MCF 10A (cell line): ENCODE data around the gene PCCA. TPM values are rescaled to one million over a fixed set of nuclear protein-coding genes. Genes with fewer than 3 reads are reported as not detected.
"Not testable (repeated sequence)": the region's sequence is repeated elsewhere in the genome, so short reads cannot be mapped to it uniquely, and the experiment has no call there.

Source experiments
- BruUV-seq: library from RNA; stranded (reverse); fragments of 400-500 nt; replicated peaks from 2 replicates; lab custom pipeline; 2021; lab: Mats Ljungman, UMichigan
- CTCF ChIA-PET: fragments of 300-600 bp; sonication (Branson Sonifier 250); formaldehyde crosslinking; extraction: SDS; loops from one replicate; lab custom pipeline; 2021; ENCODE audit warnings: antibody characterized with exemption, inconsistent platforms; lab: Yijun Ruan, JAX
- POLR2A ChIA-PET: fragments of 300-600, 350-650 bp; sonication (Branson Sonifier 250); formaldehyde crosslinking; extraction: SDS; loops from one replicate; lab custom pipeline; 2020; ENCODE audit warnings: antibody characterized with exemption, inconsistent platforms; lab: Yijun Ruan, JAX
- DNase-seq: peaks from one replicate; pipeline ENCODE4 v3.0.0-alpha.2; 2018; ENCODE audit not compliant: unreplicated experiment
- H3K27ac Mint-ChIP-seq: one replicate; pipeline ENCODE4 v1.8.0; 2022; ENCODE audit warnings: mild to moderate bottlenecking, low read depth, mixed read lengths; ENCODE audit not compliant: unreplicated experiment
- H3K27me3 Mint-ChIP-seq: one replicate; pipeline ENCODE4 v1.8.0; 2022; ENCODE audit warnings: mixed read lengths; ENCODE audit not compliant: insufficient read depth, unreplicated experiment
- H3K36me3 Mint-ChIP-seq: one replicate; pipeline ENCODE4 v1.8.0; 2022; ENCODE audit warnings: mild to moderate bottlenecking, moderate library complexity, mixed read lengths; ENCODE audit not compliant: insufficient read depth, unreplicated experiment
- H3K4me1 Mint-ChIP-seq: one replicate; pipeline ENCODE4 v1.8.0; 2022; ENCODE audit warnings: mixed read lengths; ENCODE audit not compliant: insufficient read depth, unreplicated experiment
- H3K4me3 Mint-ChIP-seq: one replicate; pipeline ENCODE4 v1.8.0; 2022; ENCODE audit warnings: mild to moderate bottlenecking, moderate library complexity, mixed read lengths; ENCODE audit not compliant: unreplicated experiment
- H3K9me3 Mint-ChIP-seq: one replicate; pipeline ENCODE4 v1.8.0; 2022; ENCODE audit warnings: mixed read lengths; ENCODE audit not compliant: unreplicated experiment
- CTCF ChIP-seq: fragments of 200-600 bp; IDR thresholded peaks from one replicate; pipeline ENCODE4 v1.8.0; 2022; ENCODE audit warnings: antibody characterized with exemption, mild to moderate bottlenecking; ENCODE audit not compliant: unreplicated experiment
- intact Hi-C: fragments of 100-400 bp; cut with micrococcal nuclease; formaldehyde crosslinking; loops from 2 replicates; pipeline ENCODE4 v1.14.1; 2022
- total RNA-seq: library from RNA; stranded (reverse); gene quantifications from 2 replicates; pipeline ENCODE4 v1.2.3, GENCODE V29; 2022

PCCA gene
- total RNA-seq, 1 experiment from 2014 or later: 23.4 TPM

DNA sequence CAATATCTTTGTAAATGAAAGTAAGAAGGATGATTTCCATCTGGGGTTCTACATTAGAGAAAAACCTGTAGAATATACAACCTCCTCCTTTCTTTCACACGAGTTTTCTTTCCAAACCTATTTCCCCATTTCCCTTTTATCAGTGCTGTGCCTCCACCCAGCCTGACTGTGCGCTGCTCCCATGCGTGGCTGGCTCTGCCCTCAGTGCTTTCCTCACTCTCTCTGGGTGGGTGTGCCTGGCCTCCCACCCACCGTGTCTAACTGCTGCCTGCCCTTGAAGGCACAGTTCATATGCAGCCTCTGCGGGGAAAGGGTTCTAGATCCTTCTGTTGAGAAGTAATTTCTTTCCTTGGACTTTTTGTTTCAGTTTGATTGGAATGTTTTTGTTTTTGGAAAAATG, 70.7 kb downstream of the PCCA start:
- H3K27ac Mint-ChIP-seq: peak overlapping the region; percentile 54
- ChIA-PET CTCF (interaction anchor here (0.6 kb wide), 1 partner anchor 94 kb away, joined by 3 read pairs; no protein-coding TSS in a partner anchor), POLR2A (no interaction called here)
- H3K36me3 Mint-ChIP-seq: peaks cover 16% of the 10 kb centered on the region
- intact Hi-C loops: loop anchor here (10.0 kb wide), 1 partner anchor 355 kb away; no protein-coding TSS in a partner anchor
- peaks cover 14% of the 10 kb centered on the region for H3K4me1 Mint-ChIP-seq
- DNase-seq: no peak
- H3K4me3 Mint-ChIP-seq: no peak overlapping the region
- no TSS peak for BruUV-seq
- no peak for TF ChIP-seq CTCF
- H3K9me3 Mint-ChIP-seq: no peaks in the 10 kb centered on the region
- no peaks in the 10 kb centered on the region for H3K27me3 Mint-ChIP-seq

DNA sequence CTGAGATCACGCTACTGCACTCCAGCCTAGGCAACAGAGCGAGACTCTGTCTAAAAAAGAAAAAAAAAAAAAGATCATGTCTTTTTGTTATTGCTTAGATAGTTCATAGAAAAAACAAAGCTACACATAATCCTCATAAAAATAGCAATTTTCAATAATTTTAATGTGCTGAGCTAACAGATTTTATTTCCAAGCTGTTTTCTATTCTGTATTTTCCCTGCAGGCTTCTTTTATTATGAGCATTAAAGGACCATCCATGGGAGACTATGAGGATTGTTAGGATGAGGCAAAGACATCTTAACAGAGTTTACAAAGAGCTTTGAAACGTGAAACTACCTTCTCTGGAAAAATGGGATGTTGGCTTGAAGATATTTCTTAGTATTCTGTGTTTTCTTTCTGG, 71.6 kb downstream of the PCCA start:
- no TSS peak for BruUV-seq
- Mint-ChIP-seq H3K27me3 (no peaks in the 10 kb centered on the region), H3K4me1 (peaks cover 14% of the 10 kb centered on the region), H3K4me3 (no peak overlapping the region), H3K9me3 (no peaks in the 10 kb centered on the region), H3K36me3 (peaks cover 14% of the 10 kb centered on the region), H3K27ac (no peak overlapping the region)
- POLR2A ChIA-PET: no interaction called here
- TF ChIP-seq CTCF: no peak
- DNase-seq: no peak
- CTCF ChIA-PET: interaction anchor here (0.6 to 0.7 kb wide), 5 partner anchors 28 to 1629 kb away, joined by 3 to 5 read pairs (median 5); no protein-coding TSS in a partner anchor
- intact Hi-C loops: no loop called here

DNA sequence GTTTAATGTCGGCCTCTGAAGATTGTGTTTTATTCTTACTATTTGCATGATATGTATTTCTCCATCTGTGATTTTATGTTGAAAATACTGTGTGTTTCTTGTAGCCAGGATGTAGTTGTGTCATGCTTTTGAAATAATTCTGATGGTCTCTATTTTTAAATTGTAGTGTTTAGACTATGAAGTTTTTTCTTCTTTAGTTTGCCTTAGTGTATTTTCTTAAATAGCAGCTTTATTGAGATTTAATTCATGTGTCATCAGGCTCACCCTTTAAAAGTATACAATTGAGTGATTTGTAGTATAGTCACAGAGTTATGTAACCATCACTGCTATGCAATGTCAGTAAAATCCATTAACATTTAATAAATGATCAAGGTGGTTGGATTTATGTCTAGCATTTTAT, 74.5 kb downstream of the PCCA start:
- H3K4me1 Mint-ChIP-seq: no peaks in the 10 kb centered on the region
- H3K4me3 Mint-ChIP-seq: no peak overlapping the region
- ChIA-PET POLR2A (no interaction called here), CTCF (interaction anchor here (0.6 kb wide), 1 partner anchor 46 kb away, joined by 4 read pairs; no protein-coding TSS in a partner anchor)
- peaks cover 20% of the 10 kb centered on the region for H3K36me3 Mint-ChIP-seq
- intact Hi-C loops: no loop called here
- no peaks in the 10 kb centered on the region for H3K9me3 Mint-ChIP-seq
- no TSS peak for BruUV-seq
- DNase-seq: no peak
- TF ChIP-seq CTCF: no peak
- H3K27me3 Mint-ChIP-seq: no peaks in the 10 kb centered on the region
- no peak overlapping the region for H3K27ac Mint-ChIP-seq

DNA sequence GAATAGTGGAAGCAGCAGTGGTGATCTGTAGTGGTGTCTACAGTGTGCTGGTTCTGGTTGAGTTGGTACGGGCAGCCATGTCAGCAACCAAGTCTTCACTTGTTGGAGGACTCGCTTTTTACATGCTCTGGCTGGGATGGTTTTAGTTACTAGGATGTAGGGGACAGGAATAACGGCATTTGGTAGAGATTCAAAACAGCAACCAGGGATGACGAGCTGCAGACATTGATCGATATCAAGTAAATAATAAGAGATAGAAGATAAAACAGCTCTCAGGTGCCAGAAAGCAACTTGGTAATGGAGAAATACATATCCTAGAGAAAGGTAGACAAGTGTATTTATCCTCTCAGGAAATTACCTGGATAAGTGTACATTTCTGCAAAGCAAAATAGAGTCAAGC, 84.3 kb downstream of the PCCA start:
- no peak for TF ChIP-seq CTCF
- no peaks in the 10 kb centered on the region for H3K4me1 Mint-ChIP-seq
- DNase-seq: no peak
- no peak overlapping the region for H3K4me3 Mint-ChIP-seq
- no peaks in the 10 kb centered on the region for H3K27me3 Mint-ChIP-seq
- intact Hi-C loops: no loop called here
- peak overlapping the region; percentile 25 for H3K27ac Mint-ChIP-seq
- ChIA-PET CTCF (interaction anchor here (0.8 to 1.7 kb wide), 4 partner anchors 19 to 257 kb away, joined by 3 to 4 read pairs (median 3); no protein-coding TSS in a partner anchor), POLR2A (interaction anchor here (0.7 to 1.0 kb wide), 2 partner anchors 41 to 84 kb away, joined by 3 to 4 read pairs; partner anchors contain the start of gene PCCA)
- peaks cover 6% of the 10 kb centered on the region for H3K36me3 Mint-ChIP-seq
- H3K9me3 Mint-ChIP-seq: peaks cover 7% of the 10 kb centered on the region
- BruUV-seq: no TSS peak

DNA sequence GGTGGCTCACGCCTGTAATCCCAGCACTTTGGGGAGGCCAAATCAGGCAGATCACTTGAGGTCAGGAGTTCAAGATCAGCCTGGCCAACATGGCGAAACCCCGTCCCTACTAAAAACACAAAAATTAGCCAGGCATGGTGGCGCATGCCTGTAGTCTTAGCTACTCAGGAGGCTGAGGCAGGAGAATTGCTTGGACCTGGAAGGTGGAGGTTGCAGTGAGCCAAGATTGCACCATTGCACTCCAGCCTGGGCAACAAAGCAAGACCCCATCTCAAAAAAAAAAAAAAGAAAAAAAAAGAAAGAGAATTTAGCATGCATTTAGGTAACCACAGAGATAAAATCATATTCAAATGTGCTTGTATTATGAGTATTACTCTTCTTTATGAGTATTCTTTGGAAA, 85.6 kb downstream of the PCCA start:
- H3K36me3 Mint-ChIP-seq, intact Hi-C loops, BruUV-seq, H3K27me3 Mint-ChIP-seq, H3K9me3 Mint-ChIP-seq, H3K4me3 Mint-ChIP-seq, DNase-seq, H3K4me1 Mint-ChIP-seq, H3K27ac Mint-ChIP-seq: not testable (repeated sequence)
- CTCF ChIA-PET: interaction anchor here (0.6 kb wide), 1 partner anchor 10 kb away, joined by 4 read pairs; no protein-coding TSS in a partner anchor
- POLR2A ChIA-PET: interaction anchor here (1.0 kb wide), 1 partner anchor 85 kb away, joined by 4 read pairs; the partner anchor contains the start of gene PCCA
